H1 (cell line): Measurements from ENCODE around the gene NAA25. TPM values are rescaled to one million over a fixed set of nuclear protein-coding genes. Genes with fewer than 3 reads are reported as not detected.

Source experiments
- CTCF ChIA-PET: fragments of 300-600 bp; sonication (Branson Sonifier 250); formaldehyde crosslinking; loops from one replicate; lab custom pipeline; 2021; ENCODE audit not compliant: partially characterized antibody; lab: Charles Lee
- POLR2A ChIA-PET: fragments of 300-600 bp; sonication (Branson Sonifier 250); formaldehyde crosslinking; loops from one replicate; lab custom pipeline; 2021; ENCODE audit warnings: inconsistent platforms; ENCODE audit not compliant: partially characterized antibody; lab: Charles Lee
- DNase-seq, 2 experiments: peaks; one replicate each; pipeline versions ENCODE4 v3.0.0 to v3.0.0-alpha.2; 2010 to 2022; ENCODE audit warnings: low spot score in 2 of 2, low read depth in 1 of 2, mixed read lengths in 1 of 2
- FAIRE-seq: peaks from 2 replicates; lab custom pipeline; 2011; peaks lifted over from hg19 to GRCh38; lab: Jason Lieb, UNC
- H2AFZ ChIP-seq: 2 replicates; pipeline ENCODE4 v1.8.1; 2012; ENCODE audit warnings: low read length, inconsistent platforms
- H2AK5ac ChIP-seq: 2 replicates; pipeline ENCODE4 v1.6.1; 2013; ENCODE audit warnings: low read depth, low read length
- H2BK120ac ChIP-seq: replicated peaks from 2 replicates; pipeline ENCODE3; 2013; ENCODE audit warnings: low read depth, low read length, inconsistent platforms
- H2BK12ac ChIP-seq: 2 replicates; pipeline ENCODE4 v1.6.1; 2013; ENCODE audit warnings: low read depth, low read length
- H2BK15ac ChIP-seq: 2 replicates; pipeline ENCODE4 v1.6.1; 2013; ENCODE audit warnings: low read length
- H2BK20ac ChIP-seq: 2 replicates; pipeline ENCODE4 v1.6.1; 2013; ENCODE audit warnings: low read length
- H2BK5ac ChIP-seq: 2 replicates; pipeline ENCODE4 v1.6.1; 2013; ENCODE audit warnings: low read depth, low read length
- H3K14ac ChIP-seq: 2 replicates; pipeline ENCODE4 v1.6.1; 2013; ENCODE audit warnings: inconsistent platforms; ENCODE audit not compliant: insufficient read length
- H3K18ac ChIP-seq: 2 replicates; pipeline ENCODE4 v1.6.1; 2013; ENCODE audit warnings: low read length; ENCODE audit errors: extremely low read depth
- H3K23ac ChIP-seq: 2 replicates; pipeline ENCODE4 v1.6.1; 2013; ENCODE audit warnings: inconsistent platforms; ENCODE audit not compliant: insufficient read length
- H3K23me2 ChIP-seq: 2 replicates; pipeline ENCODE4 v1.6.1; 2013; ENCODE audit warnings: low read depth, low read length
- H3K27ac ChIP-seq: 2 replicates; pipeline ENCODE4 v1.6.1; 2011; ENCODE audit warnings: low read depth, low read length, inconsistent platforms
- H3K27me3 ChIP-seq, 4 experiments: replicated peaks in 1 of 4; 1 replicate in 1 of 4; 2 replicates in 3 of 4; pipeline versions ENCODE4 v1.6.1 to v1.8.1; 2011 to 2013; ENCODE audit warnings: low read length in 3 of 4, mild to moderate bottlenecking in 3 of 4, inconsistent platforms in 2 of 4, mixed read lengths in 2 of 4, moderate library complexity in 1 of 4; ENCODE audit not compliant: control insufficient read depth in 3 of 4, insufficient read depth in 3 of 4; ENCODE audit errors: extremely low read depth in 1 of 4
- H3K36me3 ChIP-seq, 4 experiments: 2 replicates each; pipeline versions ENCODE4 v1.6.1 to v1.8.1; 2011 to 2013; ENCODE audit warnings: mild to moderate bottlenecking in 4 of 4, low read length in 3 of 4, moderate library complexity in 2 of 4, control low read depth in 1 of 4, inconsistent platforms in 1 of 4; ENCODE audit not compliant: insufficient read depth in 4 of 4, control insufficient read depth in 2 of 4
- H3K4ac ChIP-seq: replicated peaks from 2 replicates; pipeline ENCODE3; 2013; ENCODE audit warnings: low read length, low read depth, mixed read lengths, inconsistent platforms; ENCODE audit not compliant: insufficient read length
- H3K4me1 ChIP-seq, 4 experiments: replicated peaks in 1 of 4; 1 replicate in 1 of 4; 2 replicates in 3 of 4; pipeline versions ENCODE4 v1.6.1 to v1.8.1; 2011 to 2013; ENCODE audit warnings: low read length in 3 of 4, inconsistent platforms in 2 of 4, mixed read lengths in 1 of 4; ENCODE audit not compliant: insufficient read depth in 4 of 4, control insufficient read depth in 3 of 4
- H3K4me2 ChIP-seq, 2 experiments: 2 replicates each; pipeline versions ENCODE4 v1.6.1 to v1.8.1; 2011 to 2013; ENCODE audit warnings: low read depth in 2 of 2, low read length in 2 of 2, control low read depth in 1 of 2, inconsistent platforms in 1 of 2, mild to moderate bottlenecking in 1 of 2; ENCODE audit not compliant: insufficient read depth in 1 of 2
- H3K4me3 ChIP-seq, 4 experiments: fragments of 200-600, 300-600 bp in 1 of 4; sonication (generic), shearing (Covaris generic), sonication (Bioruptor Twin) in 1 of 4; 2 replicates each; pipeline versions ENCODE4 v1.5.1 to v1.8.1; 2011 to 2016; ENCODE audit warnings: low read length in 4 of 4, low read depth in 3 of 4, control low read depth in 2 of 4, inconsistent platforms in 2 of 4, mild to moderate bottlenecking in 2 of 4, mixed read lengths in 1 of 4, moderate library complexity in 1 of 4; ENCODE audit not compliant: insufficient read depth in 2 of 4; ENCODE audit errors: extremely low read depth in 1 of 4
- H3K56ac ChIP-seq: replicated peaks from 2 replicates; pipeline ENCODE3; 2013; ENCODE audit warnings: low read depth, mild to moderate bottlenecking, mixed read lengths, low read length, inconsistent platforms; ENCODE audit not compliant: insufficient read length
- H3K79me1 ChIP-seq: 2 replicates; pipeline ENCODE4 v1.6.1; 2013; ENCODE audit warnings: low read depth, low read length, control low read depth
- H3K79me2 ChIP-seq, 2 experiments: 2 replicates each; pipeline versions ENCODE4 v1.6.1 to v1.8.1; 2012 to 2013; ENCODE audit warnings: low read length in 2 of 2, mild to moderate bottlenecking in 2 of 2, inconsistent platforms in 1 of 2; ENCODE audit not compliant: insufficient read depth in 2 of 2, control insufficient read depth in 1 of 2
- H3K9ac ChIP-seq, 4 experiments: replicated peaks in 1 of 4; 1 replicate in 1 of 4; 2 replicates in 3 of 4; pipeline versions ENCODE4 v1.6.1 to v1.8.1; 2011 to 2013; ENCODE audit warnings: low read depth in 3 of 4, low read length in 3 of 4, control low read depth in 2 of 4, mild to moderate bottlenecking in 2 of 4, moderate library complexity in 2 of 4, inconsistent platforms in 1 of 4; ENCODE audit errors: extremely low read depth in 1 of 4
- H3K9me3 ChIP-seq, 2 experiments: 2 replicates each; pipeline versions ENCODE4 v1.6.1 to v1.8.1; 2012 to 2013; ENCODE audit warnings: mild to moderate bottlenecking in 2 of 2, moderate library complexity in 2 of 2, control low read depth in 1 of 2, inconsistent platforms in 1 of 2, low read depth in 1 of 2, low read length in 1 of 2, mixed read lengths in 1 of 2; ENCODE audit not compliant: insufficient read depth in 2 of 2
- H4K20me1 ChIP-seq, 2 experiments: replicated peaks in 1 of 2; 2 replicates each; pipeline versions ENCODE3 to v1.8.1; 2011 to 2013; ENCODE audit warnings: inconsistent platforms in 2 of 2, low read length in 2 of 2, mild to moderate bottlenecking in 1 of 2; ENCODE audit not compliant: insufficient read depth in 2 of 2, control insufficient read depth in 1 of 2
- H4K5ac ChIP-seq: 2 replicates; pipeline ENCODE4 v1.6.1; 2013; ENCODE audit warnings: low read length, low read depth, mixed read lengths, inconsistent platforms; ENCODE audit not compliant: insufficient read length
- H4K8ac ChIP-seq: 2 replicates; pipeline ENCODE4 v1.8.0; 2013; ENCODE audit warnings: mild to moderate bottlenecking, moderate library complexity, low read length, inconsistent platforms; ENCODE audit not compliant: insufficient read depth; ENCODE audit errors: extremely low read depth
- H4K91ac ChIP-seq: replicated peaks from 2 replicates; pipeline ENCODE3; 2013; ENCODE audit warnings: low read length, mixed read lengths, inconsistent platforms; ENCODE audit not compliant: insufficient read length
- ASH2L ChIP-seq: fragments of 200-600, 300-600 bp; sonication (generic); IDR thresholded peaks from one replicate; pipeline ENCODE4 v1.7.1; 2017; ENCODE audit warnings: low read length
- CTBP2 ChIP-seq: IDR thresholded peaks from 2 replicates; pipeline ENCODE4 v1.7.0; 2011; ENCODE audit warnings: borderline replicate concordance, mild to moderate bottlenecking, moderate library complexity, mixed read lengths, low read length; ENCODE audit not compliant: insufficient read depth, insufficient read length
- EZH2 ChIP-seq: fragments of 200-600 bp; sonication (generic); IDR thresholded peaks from 2 replicates; pipeline ENCODE4 v1.7.1; 2012; ENCODE audit warnings: low read depth, mild to moderate bottlenecking, moderate library complexity, low read length, inconsistent platforms; ENCODE audit not compliant: severe bottlenecking
- MAX ChIP-seq: IDR thresholded peaks from 2 replicates; pipeline ENCODE4 v1.6.1; 2012; ENCODE audit warnings: inconsistent platforms
- NRF1 ChIP-seq: IDR thresholded peaks from 2 replicates; pipeline ENCODE4 v1.6.1; 2011; ENCODE audit warnings: mild to moderate bottlenecking, low read depth, low read length, improper control_type of control experiment
- RAD21 ChIP-seq, 2 experiments: IDR thresholded peaks in 1 of 2; conservative IDR thresholded peaks in 1 of 2; 2 replicates each; pipeline ENCODE4 v1.6.1; 2011; ENCODE audit warnings: low read depth in 2 of 2, low read length in 2 of 2, improper control_type of control experiment in 1 of 2, inconsistent platforms in 1 of 2, mild to moderate bottlenecking in 1 of 2, moderate library complexity in 1 of 2
- RBBP5 ChIP-seq: IDR thresholded peaks from 2 replicates; pipeline ENCODE4 v1.7.1; 2012; ENCODE audit warnings: low read depth, mild to moderate bottlenecking, inconsistent platforms, low read length, moderate library complexity, borderline replicate concordance
- SIN3A ChIP-seq, 2 experiments: IDR thresholded peaks in 1 of 2; conservative IDR thresholded peaks in 1 of 2; 2 replicates each; pipeline ENCODE4 v1.6.1; 2011 to 2012; ENCODE audit warnings: low read length in 2 of 2, improper control_type of control experiment in 1 of 2, low read depth in 1 of 2, mild to moderate bottlenecking in 1 of 2
- SIX5 ChIP-seq: IDR thresholded peaks from 2 replicates; pipeline ENCODE4 v1.6.1; 2011; ENCODE audit warnings: mild to moderate bottlenecking, low read depth, low read length
- TCF12 ChIP-seq: IDR thresholded peaks from 2 replicates; pipeline ENCODE4 v1.6.1; 2011; ENCODE audit warnings: low read depth, mild to moderate bottlenecking, low read length
- WGBS, 2 experiments: shearing (Covaris generic) in 1 of 2; methylation state at CpG; one replicate each; pipeline versions ENCODE4 v1.1.6 to v1.1.7; 2013 to 2015; ENCODE audit warnings: low lambda C conversion rate in 2 of 2, mixed read lengths in 2 of 2, inconsistent platforms in 1 of 2, low coverage in 1 of 2, missing lambda C conversion rate in 1 of 2; ENCODE audit not compliant: insufficient replicate concordance in 2 of 2, insufficient coverage in 1 of 2, insufficient read length in 1 of 2; ENCODE audit errors: extremely low coverage in 1 of 2, missing lambda C conversion rate in 1 of 2; 5-methylcytosine and 5-hydroxymethylcytosine counted together
- polyA plus RNA-seq, 7 experiments: library from polyadenylated mRNA; depleted of rRNA in 3 of 7; stranded (reverse) in 5 of 7; unstranded in 2 of 7; fragments of >200 nt in 5 of 7; fragments of 200-250 nt in 2 of 7; gene quantifications; 1 replicate in 5 of 7; 2 replicates in 1 of 7; 4 replicates in 1 of 7; pipeline versions ENCODE4 v1.2.1 to v1.2.3, GENCODE V29; 2011 to 2013; ENCODE audit warnings: missing spikeins in 2 of 7, mixed read lengths in 2 of 7
- total RNA-seq: library from RNA; stranded (reverse); fragmentation: NEBNext Ultra II Directional; extraction: Animal tissue kit (Norgen Biotek cat#: 25700); gene quantifications from 2 replicates; pipeline ENCODE4 v1.2.1, GENCODE V29; 2021

Gene NAA25
- total and polyA plus RNA-seq, 2 of the 8 experiments (the other 6 are each of a cell fraction or from before 2014, with no cell fraction given) = 10.8 to 60.3 TPM

GRCh38 chr12:112032292-112032691 is 76.3 kb downstream of the NAA25 start:
- Histone ChIP-seq H2BK12ac (no peak overlapping the region), H2AFZ (no peak overlapping the region), H3K14ac (no peak overlapping the region), H3K79me2 (no peaks in the 10 kb centered on the region), H3K27ac (no peak overlapping the region), H2BK5ac (no peak overlapping the region), H4K5ac (no peak overlapping the region), H3K18ac (no peak overlapping the region), H4K91ac (no peak overlapping the region), H2AK5ac (no peak overlapping the region), H3K9ac (no peak overlapping the region), H3K23ac (no peak overlapping the region), H3K79me1 (no peaks in the 10 kb centered on the region; the same call in 1 of the 2 replicates), H3K4me2 (no peak overlapping the region), H2BK20ac (no peak overlapping the region), H3K23me2 (no peaks in the 10 kb centered on the region), H3K4me3 (no peak overlapping the region), H3K27me3 (no peaks in the 10 kb centered on the region), H3K9me3 (no peaks in the 10 kb centered on the region), H3K4me1 (peaks cover 0 to 2% (median 0%) of the 10 kb centered on the region in 4 experiments; a peak in 1 of 7 replicates), H2BK120ac (no peak overlapping the region), H3K36me3 (peaks cover 9 to 73% (median 41%) of the 10 kb centered on the region in 4 experiments), H2BK15ac (no peak overlapping the region), H4K8ac (no peak overlapping the region), H3K56ac (no peak overlapping the region), H3K4ac (no peak overlapping the region), H4K20me1 (peaks cover 0 to 6% of the 10 kb centered on the region in 2 experiments)
- CTCF ChIA-PET = interaction anchor here (0.7 to 1.2 kb wide), 3 partner anchors 11 to 378 kb away, joined by 3 to 5 read pairs (median 3); no protein-coding TSS in a partner anchor
- 88% methylated on average over 5 of the region's 5 CpGs; no CpG with 5 or more reads in 1 of the 2 experiments for WGBS, 2 experiments
- DNase-seq (no peak), FAIRE-seq (no peak)
- POLR2A ChIA-PET = interaction anchor here (1.1 to 2.0 kb wide), 4 partner anchors 12 to 27 kb away, joined by 3 to 8 read pairs (median 5); partner anchors contain the start of genes ERP29 and TMEM116
- TF ChIP-seq MAX (no peak), CTBP2 (no peak), SIX5 (no peak), NRF1 (no peak), EZH2 (no peak), ASH2L (no peak), RBBP5 (no peak), SIN3A (conservative IDR thresholded peaks at IDR 0.05 in 1 of 2, IDR thresholded peaks at IDR 0.05 in 1 of 2; ENCODE audit: low read depth in 1 of 2, low read length in 2 of 2) (no peak), TCF12 (no peak), RAD21 (IDR thresholded peaks at IDR 0.05 in 1 of 2, conservative IDR thresholded peaks at IDR 0.05 in 1 of 2; ENCODE audit: low read depth in 2 of 2, low read length in 2 of 2) (no peak)
